TTC549 (cell line): ENCODE measurements around the gene GMNC.
"Not testable (repeated sequence)": the region's sequence is repeated elsewhere in the genome, so short reads cannot be mapped to it uniquely, and the experiment has no call there.

Source experiments
- FAIRE-seq: peaks from 2 replicates; lab custom pipeline; 2012; peaks lifted over from hg19 to GRCh38; lab: Jason Lieb, UNC

Gene GMNC

GRCh38 chr3:190862209-190863118 is at the start of gene GMNC:
GMNC (minus strand) TSS chr3:190862694; CDS start chr3:190862615, 79 bp downstream.
- no peak for FAIRE-seq

GRCh38 chr3:190911382-190911781 is 48.9 kb upstream of the GMNC start:
- no peak for FAIRE-seq

GRCh38 chr3:190909908-190910307 is 47.4 kb upstream of the GMNC start:
- no peak for FAIRE-seq

GRCh38 chr3:190903156-190903555 is 40.7 kb upstream of the GMNC start:
- no peak for FAIRE-seq

- FAIRE-seq = no peak
These were observed 39.8 kb upstream of the GMNC start for GRCh38 chr3:190902292-190902691.

- FAIRE-seq = no peak
These were observed 30.0 kb upstream of the GMNC start for GRCh38 chr3:190892395-190892902.

- no peak for FAIRE-seq
These were observed 24.5 kb upstream of the GMNC start for GRCh38 chr3:190886945-190887344.

- FAIRE-seq = peak; percentile 79
These were observed 21.7 kb upstream of the GMNC start for GRCh38 chr3:190883973-190884832.

- FAIRE-seq = no peak
These were observed 20.6 kb upstream of the GMNC start for GRCh38 chr3:190883141-190883540.

GRCh38 chr3:190877925-190878324 is 15.4 kb upstream of the GMNC start:
- no peak for FAIRE-seq

- FAIRE-seq = not testable (repeated sequence)
These were observed 13.9 kb upstream of the GMNC start for GRCh38 chr3:190876433-190876832.

- not testable (repeated sequence) for FAIRE-seq
These were observed 12.6 kb upstream of the GMNC start for GRCh38 chr3:190875061-190875460.

GRCh38 chr3:190870127-190870526 is 7.6 kb upstream of the GMNC start:
- no peak for FAIRE-seq

GRCh38 chr3:190867071-190867470 is 4.6 kb upstream of the GMNC start:
- no peak for FAIRE-seq

GRCh38 chr3:190865828-190866227 is 3.3 kb upstream of the GMNC start:
- FAIRE-seq = no peak

GRCh38 chr3:190865419-190865818 is 2.9 kb upstream of the GMNC start:
- no peak for FAIRE-seq

- no peak for FAIRE-seq
These were observed 1.5 kb upstream of the GMNC start for GRCh38 chr3:190864002-190864401.

GRCh38 chr3:190863119-190863465 is 598 bp upstream of the GMNC start:
- no peak for FAIRE-seq

- FAIRE-seq = no peak
These were observed 2.0 kb downstream of the GMNC start for GRCh38 chr3:190860521-190860920.

GRCh38 chr3:190855151-190855550 is 7.3 kb downstream of the GMNC start:
- no peak for FAIRE-seq

GRCh38 chr3:190854062-190854461 is 8.4 kb downstream of the GMNC start:
- no peak for FAIRE-seq

GRCh38 chr3:190853464-190853863 is 9.0 kb downstream of the GMNC start:
- FAIRE-seq = no peak

GRCh38 chr3:190849607-190850006 is 12.9 kb downstream of the GMNC start:
- no peak for FAIRE-seq
